Measurements from ENCODE around the gene KLF11. TPM values are rescaled to one million over a fixed set of nuclear protein-coding genes. Genes with fewer than 3 reads are reported as not detected.

Gene KLF11
- total and polyA plus RNA-seq, 2 donors (not counting 1 experiment from before 2014, with no cell fraction given), result 5.9 to 6.8 TPM

- Histone ChIP-seq H3K27me3 (ENCODE audit: control insufficient read depth, insufficient read depth, low read length) (peaks cover 16% of the 10 kb centered on the region), H2AFZ (ENCODE audit: low read length) (no peak overlapping the region), H3K9ac (ENCODE audit: insufficient read depth, low read length) (no peak overlapping the region), H3K9me3 (ENCODE audit: control insufficient read depth, insufficient read depth, low read depth, low read length) (no peaks in the 10 kb centered on the region), H3K36me3 (ENCODE audit: control insufficient read depth, insufficient read depth, low read length) (no peaks in the 10 kb centered on the region), H3K4me3 (replicated peaks in 1 of 4; ENCODE audit: control extremely low read depth in 1 of 4, insufficient read depth in 1 of 4, low read depth in 3 of 4, low read length in 4 of 4) (no peak overlapping the region), H3K4me1 (ENCODE audit: control insufficient read depth, extremely low read depth, insufficient read depth, low read length) (no peaks in the 10 kb centered on the region), H3K79me2 (ENCODE audit: control insufficient read depth, insufficient read depth, low read length) (no peaks in the 10 kb centered on the region), H3K27ac (ENCODE audit: insufficient read depth, low read length) (no peak overlapping the region), H3K4me2 (ENCODE audit: extremely low read depth, insufficient read depth, low read length) (no peak overlapping the region), H4K20me1 (ENCODE audit: control insufficient read depth, extremely low read depth, insufficient read depth, low read length) (no peaks in the 10 kb centered on the region)
- TF ChIP-seq CTCF (conservative IDR thresholded peaks at IDR 0.05 in 1 of 2, IDR thresholded peaks at IDR 0.05 in 1 of 2; ENCODE audit: low read depth in 1 of 2, low read length in 2 of 2), result no peak
- no peak for TF ChIP-seq EZH2 (IDR thresholded peaks at IDR 0.05; ENCODE audit: low read length, missing control alignments)
- DNase-seq (ENCODE audit: low read depth in 2 of 2), result no peak
These were observed 28.2 kb downstream of the KLF11 start for GRCh38 chr2:10071595-10071994.

- H3K27ac ChIP-seq (ENCODE audit: insufficient read depth, low read length), result no peak overlapping the region
- TF ChIP-seq EZH2 (IDR thresholded peaks at IDR 0.05; ENCODE audit: low read length, missing control alignments), result no peak
- peak; percentile 86 to 89 for TF ChIP-seq CTCF (conservative IDR thresholded peaks at IDR 0.05 in 1 of 2, IDR thresholded peaks at IDR 0.05 in 1 of 2; ENCODE audit: low read depth in 1 of 2, low read length in 2 of 2)
- no peaks in the 10 kb centered on the region for H3K79me2 ChIP-seq (ENCODE audit: control insufficient read depth, insufficient read depth, low read length)
- H3K9me3 ChIP-seq (ENCODE audit: control insufficient read depth, insufficient read depth, low read depth, low read length), result no peaks in the 10 kb centered on the region
- H3K4me2 ChIP-seq (ENCODE audit: extremely low read depth, insufficient read depth, low read length), result no peak overlapping the region
- no peaks in the 10 kb centered on the region for H3K36me3 ChIP-seq (ENCODE audit: control insufficient read depth, insufficient read depth, low read length)
- no peak overlapping the region for H3K9ac ChIP-seq (ENCODE audit: insufficient read depth, low read length)
- H2AFZ ChIP-seq (ENCODE audit: low read length), result no peak overlapping the region
- H3K4me3 ChIP-seq (replicated peaks in 1 of 4; ENCODE audit: control extremely low read depth in 1 of 4, insufficient read depth in 1 of 4, low read depth in 3 of 4, low read length in 4 of 4), result peak overlapping the region in 1 of 4 experiments; percentile 16
- H3K4me1 ChIP-seq (ENCODE audit: control insufficient read depth, extremely low read depth, insufficient read depth, low read length), result no peaks in the 10 kb centered on the region
- H3K27me3 ChIP-seq (ENCODE audit: control insufficient read depth, insufficient read depth, low read length), result peaks cover 21% of the 10 kb centered on the region
- no peaks in the 10 kb centered on the region for H4K20me1 ChIP-seq (ENCODE audit: control insufficient read depth, extremely low read depth, insufficient read depth, low read length)
- DNase-seq (ENCODE audit: low read depth in 2 of 2), result peak; percentile 72 to 89
These were observed 29.5 kb downstream of the KLF11 start for GRCh38 chr2:10072656-10073480.

- H2AFZ ChIP-seq (ENCODE audit: low read length), result no peak overlapping the region
- DNase-seq (ENCODE audit: low read depth in 2 of 2), result no peak
- no peak overlapping the region for H3K4me3 ChIP-seq (replicated peaks in 1 of 4; ENCODE audit: control extremely low read depth in 1 of 4, insufficient read depth in 1 of 4, low read depth in 3 of 4, low read length in 4 of 4)
- no peak overlapping the region for H3K4me2 ChIP-seq (ENCODE audit: extremely low read depth, insufficient read depth, low read length)
- H3K36me3 ChIP-seq (ENCODE audit: control insufficient read depth, insufficient read depth, low read length), result no peaks in the 10 kb centered on the region
- no peak for TF ChIP-seq CTCF (conservative IDR thresholded peaks at IDR 0.05 in 1 of 2, IDR thresholded peaks at IDR 0.05 in 1 of 2; ENCODE audit: low read depth in 1 of 2, low read length in 2 of 2)
- no peak for TF ChIP-seq EZH2 (IDR thresholded peaks at IDR 0.05; ENCODE audit: low read length, missing control alignments)
- H3K4me1 ChIP-seq (ENCODE audit: control insufficient read depth, extremely low read depth, insufficient read depth, low read length), result no peaks in the 10 kb centered on the region
- H3K27me3 ChIP-seq (ENCODE audit: control insufficient read depth, insufficient read depth, low read length), result peaks cover 27% of the 10 kb centered on the region
- H4K20me1 ChIP-seq (ENCODE audit: control insufficient read depth, extremely low read depth, insufficient read depth, low read length), result no peaks in the 10 kb centered on the region
- no peak overlapping the region for H3K27ac ChIP-seq (ENCODE audit: insufficient read depth, low read length)
- no peaks in the 10 kb centered on the region for H3K9me3 ChIP-seq (ENCODE audit: control insufficient read depth, insufficient read depth, low read depth, low read length)
- H3K9ac ChIP-seq (ENCODE audit: insufficient read depth, low read length), result no peak overlapping the region
- H3K79me2 ChIP-seq (ENCODE audit: control insufficient read depth, insufficient read depth, low read length), result no peaks in the 10 kb centered on the region
These were observed 30.4 kb downstream of the KLF11 start for GRCh38 chr2:10073706-10074105.
